ENCODE results near the gene CFAP43. TPM values are rescaled to one million over a fixed set of nuclear protein-coding genes. Genes with fewer than 3 reads are reported as not detected.

CFAP43 gene
- total RNA-seq, 1 donor from 2014 or later: not detected

- no peak overlapping the region for H3K4me3 ChIP-seq
- intact Hi-C loops (cut with micrococcal nuclease): no loop called here
- no peaks in the 10 kb centered on the region for H3K27me3 ChIP-seq (ENCODE audit: low read depth)
- no peak overlapping the region for H3K27ac ChIP-seq (replicated peaks)
- no peaks in the 10 kb centered on the region for H3K36me3 ChIP-seq
- TF ChIP-seq, protein P1, sequence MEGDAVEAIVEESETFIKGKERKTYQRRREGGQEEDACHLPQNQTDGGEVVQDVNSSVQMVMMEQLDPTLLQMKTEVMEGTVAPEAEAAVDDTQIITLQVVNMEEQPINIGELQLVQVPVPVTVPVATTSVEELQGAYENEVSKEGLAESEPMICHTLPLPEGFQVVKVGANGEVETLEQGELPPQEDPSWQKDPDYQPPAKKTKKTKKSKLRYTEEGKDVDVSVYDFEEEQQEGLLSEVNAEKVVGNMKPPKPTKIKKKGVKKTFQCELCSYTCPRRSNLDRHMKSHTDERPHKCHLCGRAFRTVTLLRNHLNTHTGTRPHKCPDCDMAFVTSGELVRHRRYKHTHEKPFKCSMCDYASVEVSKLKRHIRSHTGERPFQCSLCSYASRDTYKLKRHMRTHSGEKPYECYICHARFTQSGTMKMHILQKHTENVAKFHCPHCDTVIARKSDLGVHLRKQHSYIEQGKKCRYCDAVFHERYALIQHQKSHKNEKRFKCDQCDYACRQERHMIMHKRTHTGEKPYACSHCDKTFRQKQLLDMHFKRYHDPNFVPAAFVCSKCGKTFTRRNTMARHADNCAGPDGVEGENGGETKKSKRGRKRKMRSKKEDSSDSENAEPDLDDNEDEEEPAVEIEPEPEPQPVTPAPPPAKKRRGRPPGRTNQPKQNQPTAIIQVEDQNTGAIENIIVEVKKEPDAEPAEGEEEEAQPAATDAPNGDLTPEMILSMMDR (IDR thresholded peaks at IDR 0.05; ENCODE audit: borderline replicate concordance): no peak
- no peaks in the 10 kb centered on the region for H3K4me1 ChIP-seq
- DNase-seq: no peak
- no peaks in the 10 kb centered on the region for H3K9me3 ChIP-seq (replicated peaks)
Measured at GRCh38 chr10:104144931-104145330, 87.2 kb downstream of the CFAP43 start.

GRCh38 chr10:104143829-104144228 lies 88.3 kb downstream of the CFAP43 start:
- TF ChIP-seq, protein P1 (IDR thresholded peaks at IDR 0.05; ENCODE audit: borderline replicate concordance): no peak
- no peak for DNase-seq

DNA sequence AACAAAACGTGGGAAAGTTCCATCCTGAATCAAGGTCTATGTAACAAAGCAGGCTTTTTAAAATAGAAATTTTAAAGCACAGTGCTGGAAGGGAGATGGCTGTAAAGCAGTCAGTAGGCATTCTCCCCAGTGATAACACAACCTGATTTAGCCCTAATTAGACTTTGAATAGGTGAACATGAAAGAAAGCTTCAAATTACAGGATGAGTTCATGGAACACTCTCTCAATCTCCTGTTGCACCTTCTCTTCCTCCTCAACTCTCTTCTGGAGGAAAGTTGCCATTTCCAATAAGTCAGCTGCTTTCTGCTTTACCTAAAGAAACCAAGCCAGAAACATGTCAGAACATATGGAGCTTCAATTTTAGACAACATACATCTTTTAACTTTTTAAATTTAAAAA lies 90.1 kb downstream of the CFAP43 start:
- intact Hi-C loops (cut with micrococcal nuclease): no loop called here
- no peaks in the 10 kb centered on the region for H3K4me1 ChIP-seq
- H3K36me3 ChIP-seq: no peaks in the 10 kb centered on the region
- no peak overlapping the region for H3K27ac ChIP-seq (replicated peaks)
- no peak for DNase-seq
- TF ChIP-seq, protein P1 (IDR thresholded peaks at IDR 0.05; ENCODE audit: borderline replicate concordance): no peak
- no peaks in the 10 kb centered on the region for H3K27me3 ChIP-seq (ENCODE audit: low read depth)
- H3K9me3 ChIP-seq (replicated peaks): no peaks in the 10 kb centered on the region
- no peak overlapping the region for H3K4me3 ChIP-seq

More at GRCh38 chr10:104143829-104144228, 88.3 kb downstream of the CFAP43 start:
- intact Hi-C loops (cut with micrococcal nuclease): no loop called here
- Histone ChIP-seq H3K9me3 (replicated peaks) (no peaks in the 10 kb centered on the region), H3K27ac (replicated peaks) (no peak overlapping the region), H3K4me3 (no peak overlapping the region), H3K27me3 (ENCODE audit: low read depth) (no peaks in the 10 kb centered on the region), H3K36me3 (no peaks in the 10 kb centered on the region), H3K4me1 (no peaks in the 10 kb centered on the region)

GRCh38 chr10:104139221-104139620 lies 92.9 kb downstream of the CFAP43 start:
- Histone ChIP-seq H3K27ac (replicated peaks) (no peak overlapping the region), H3K4me3 (no peak overlapping the region), H3K9me3 (replicated peaks) (no peaks in the 10 kb centered on the region), H3K4me1 (no peaks in the 10 kb centered on the region), H3K27me3 (ENCODE audit: low read depth) (no peaks in the 10 kb centered on the region), H3K36me3 (no peaks in the 10 kb centered on the region)
- intact Hi-C loops (cut with micrococcal nuclease): no loop called here
- DNase-seq: no peak
- TF ChIP-seq, protein P1 (IDR thresholded peaks at IDR 0.05; ENCODE audit: borderline replicate concordance): peak; percentile 21

- no peak for DNase-seq
- Histone ChIP-seq H3K4me3 (no peak overlapping the region), H3K4me1 (no peaks in the 10 kb centered on the region), H3K36me3 (no peaks in the 10 kb centered on the region), H3K27ac (replicated peaks) (no peak overlapping the region), H3K27me3 (ENCODE audit: low read depth) (no peaks in the 10 kb centered on the region), H3K9me3 (replicated peaks) (no peaks in the 10 kb centered on the region)
- intact Hi-C loops (cut with micrococcal nuclease): no loop called here
- TF ChIP-seq, protein P1 (IDR thresholded peaks at IDR 0.05; ENCODE audit: borderline replicate concordance): no peak
Measured at GRCh38 chr10:104138131-104138530, 94.0 kb downstream of the CFAP43 start.

GRCh38 chr10:104130041-104130440 lies 102.1 kb downstream of the CFAP43 start:
- TF ChIP-seq, protein P1 (IDR thresholded peaks at IDR 0.05; ENCODE audit: borderline replicate concordance): no peak
- intact Hi-C loops (cut with micrococcal nuclease): no loop called here

More at GRCh38 chr10:104130041-104130440, 102.1 kb downstream of the CFAP43 start:
- peaks cover 11% of the 10 kb centered on the region for H3K36me3 ChIP-seq
- H3K9me3 ChIP-seq (replicated peaks): no peaks in the 10 kb centered on the region
- H3K4me1 ChIP-seq: peaks cover 8% of the 10 kb centered on the region
- H3K4me3 ChIP-seq: no peak overlapping the region
- H3K27me3 ChIP-seq (ENCODE audit: low read depth): no peaks in the 10 kb centered on the region
- no peak overlapping the region for H3K27ac ChIP-seq (replicated peaks)
- DNase-seq: no peak

All from left ventricle myocardium inferior (tissue), 1 donor.